ENCODE results near the gene CAP1. TPM values are rescaled to one million over a fixed set of nuclear protein-coding genes. Genes with fewer than 3 reads are reported as not detected.

Gene CAP1
- total RNA-seq, 4 donors from 2014 or later = 177 to 419 (median 283) TPM

- no peak for TF ChIP-seq CTCF (IDR thresholded peaks at IDR 0.05; ENCODE audit: low read depth)
Observed at GRCh38 chr1:40034869-40035268, 5.7 kb upstream of the CAP1 start.

GRCh38 chr1:40036574-40036973, 4.0 kb upstream of the CAP1 start:
- TF ChIP-seq CTCF (IDR thresholded peaks at IDR 0.05; ENCODE audit: low read depth) = no peak

GRCh38 chr1:40038697-40039096, 1.8 kb upstream of the CAP1 start:
- no peak for TF ChIP-seq CTCF (IDR thresholded peaks at IDR 0.05; ENCODE audit: low read depth)

GRCh38 chr1:40039245-40039756, 1.2 kb upstream of the CAP1 start:
- TF ChIP-seq CTCF (IDR thresholded peaks at IDR 0.05; ENCODE audit: low read depth) = no peak

- no peak for TF ChIP-seq CTCF (IDR thresholded peaks at IDR 0.05; ENCODE audit: low read depth)
Observed at GRCh38 chr1:40039757-40040510, 595 bp upstream of the CAP1 start.

GRCh38 chr1:40041466-40041838, 923 bp downstream of the CAP1 start:
- no peak for TF ChIP-seq CTCF (IDR thresholded peaks at IDR 0.05; ENCODE audit: low read depth)

GRCh38 chr1:40042341-40042740, 1.8 kb downstream of the CAP1 start:
- TF ChIP-seq CTCF (IDR thresholded peaks at IDR 0.05; ENCODE audit: low read depth) = no peak
